ENCODE measurements around the gene NPR2.

Gene NPR2

DNA sequence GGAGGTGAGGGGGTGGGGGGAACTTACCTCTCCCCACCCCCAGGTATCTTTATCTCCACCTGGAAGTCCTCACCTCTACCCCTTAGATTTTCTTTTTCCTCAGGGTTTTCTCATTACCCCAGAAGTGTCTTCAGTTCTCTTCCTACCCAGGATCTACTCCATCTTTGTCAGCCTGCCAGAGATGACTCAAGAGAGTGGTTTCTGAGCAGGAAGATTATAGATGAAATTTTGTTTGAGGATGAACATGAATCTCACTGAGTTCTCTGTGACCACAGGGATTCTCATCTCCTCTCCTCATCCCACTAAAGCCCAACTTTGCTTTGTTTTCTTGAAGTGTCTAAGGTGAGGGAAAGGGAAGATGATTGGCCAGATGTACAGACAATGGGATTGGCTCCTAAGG lies 28.7 kb downstream of the NPR2 start:
- DNase-seq (ENCODE audit: low spot score) = no peak
- TF ChIP-seq, protein P1, sequence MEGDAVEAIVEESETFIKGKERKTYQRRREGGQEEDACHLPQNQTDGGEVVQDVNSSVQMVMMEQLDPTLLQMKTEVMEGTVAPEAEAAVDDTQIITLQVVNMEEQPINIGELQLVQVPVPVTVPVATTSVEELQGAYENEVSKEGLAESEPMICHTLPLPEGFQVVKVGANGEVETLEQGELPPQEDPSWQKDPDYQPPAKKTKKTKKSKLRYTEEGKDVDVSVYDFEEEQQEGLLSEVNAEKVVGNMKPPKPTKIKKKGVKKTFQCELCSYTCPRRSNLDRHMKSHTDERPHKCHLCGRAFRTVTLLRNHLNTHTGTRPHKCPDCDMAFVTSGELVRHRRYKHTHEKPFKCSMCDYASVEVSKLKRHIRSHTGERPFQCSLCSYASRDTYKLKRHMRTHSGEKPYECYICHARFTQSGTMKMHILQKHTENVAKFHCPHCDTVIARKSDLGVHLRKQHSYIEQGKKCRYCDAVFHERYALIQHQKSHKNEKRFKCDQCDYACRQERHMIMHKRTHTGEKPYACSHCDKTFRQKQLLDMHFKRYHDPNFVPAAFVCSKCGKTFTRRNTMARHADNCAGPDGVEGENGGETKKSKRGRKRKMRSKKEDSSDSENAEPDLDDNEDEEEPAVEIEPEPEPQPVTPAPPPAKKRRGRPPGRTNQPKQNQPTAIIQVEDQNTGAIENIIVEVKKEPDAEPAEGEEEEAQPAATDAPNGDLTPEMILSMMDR (IDR thresholded peaks at IDR 0.05; ENCODE audit: extremely low read depth, missing control alignments) = no peak

GRCh38 chr9:35822926-35823325 lies 31.5 kb downstream of the NPR2 start:
- TF ChIP-seq, protein P1 (IDR thresholded peaks at IDR 0.05; ENCODE audit: extremely low read depth, missing control alignments) = no peak
- DNase-seq (ENCODE audit: low spot score) = no peak

GRCh38 chr9:35826071-35826701 lies 34.8 kb downstream of the NPR2 start:
- peak; percentile 69 for DNase-seq (ENCODE audit: low spot score)
- TF ChIP-seq, protein P1 (IDR thresholded peaks at IDR 0.05; ENCODE audit: extremely low read depth, missing control alignments) = peak; percentile 72

- TF ChIP-seq, protein P1 (IDR thresholded peaks at IDR 0.05; ENCODE audit: extremely low read depth, missing control alignments) = no peak
Observed at GRCh38 chr9:35827486-35827885, 36.1 kb downstream of the NPR2 start.

GRCh38 chr9:35828716-35829083 lies 37.3 kb downstream of the NPR2 start, which contains the start of gene FAM221B:
FAM221B (minus strand) TSS chr9:35828732; CDS start chr9:35826161, 2,571 bp downstream.
- TF ChIP-seq, protein P1 (IDR thresholded peaks at IDR 0.05; ENCODE audit: extremely low read depth, missing control alignments) = no peak
- DNase-seq (ENCODE audit: low spot score) = peak; percentile 40

More at GRCh38 chr9:35827486-35827885, 36.1 kb downstream of the NPR2 start:
- no peak for DNase-seq (ENCODE audit: low spot score)

DNA sequence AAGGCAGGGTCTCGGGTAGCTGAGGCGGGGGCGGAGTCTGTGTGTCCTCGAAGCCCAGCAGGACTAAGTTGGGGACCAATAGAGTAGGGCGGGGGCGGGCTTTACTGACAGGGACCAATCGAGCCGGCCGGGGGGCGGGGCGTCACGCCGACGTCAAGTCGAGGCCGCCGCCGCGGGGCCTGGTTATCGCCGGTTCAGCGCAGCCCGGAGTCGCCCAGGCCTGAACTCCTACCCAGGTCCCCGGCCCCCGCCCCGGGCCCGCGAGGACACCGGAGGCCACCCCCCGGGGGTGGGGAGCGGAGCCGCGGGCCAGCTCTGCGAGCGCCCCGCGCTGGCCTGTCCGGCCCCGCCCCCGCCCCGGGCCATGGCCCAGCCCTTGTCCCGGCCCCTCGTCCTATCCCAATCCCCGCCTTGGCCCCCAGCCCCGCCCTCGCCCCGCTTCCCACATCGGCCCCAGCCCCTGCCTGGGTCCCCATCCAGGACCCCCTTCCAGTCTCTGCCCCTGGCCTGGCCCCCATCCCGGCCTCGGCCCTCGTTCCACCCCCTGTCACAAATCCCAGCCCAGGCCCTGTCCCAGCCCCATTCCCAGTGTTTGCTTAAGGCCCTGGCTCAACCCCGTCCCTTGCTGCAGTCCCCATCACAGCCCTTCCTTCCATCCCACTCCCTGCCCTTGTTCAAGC lies 37.8 kb downstream of the NPR2 start, which contains the start of gene TMEM8B:
TSS of gene TMEM8B (plus strand) at position 145 of the 680 bp plus-strand sequence. CDS start at position 365, 220 bp downstream.
- peak; percentile 95 for DNase-seq (ENCODE audit: low spot score)
- TF ChIP-seq, protein P1 (IDR thresholded peaks at IDR 0.05; ENCODE audit: extremely low read depth, missing control alignments) = no peak

- no peak for DNase-seq (ENCODE audit: low spot score)
- TF ChIP-seq, protein P1 (IDR thresholded peaks at IDR 0.05; ENCODE audit: extremely low read depth, missing control alignments) = no peak
Observed at GRCh38 chr9:35829764-35830096, 38.3 kb downstream of the NPR2 start.

Measured in GM20000 (cell line).